ENCODE data around the gene XYLT2. TPM values are rescaled to one million over a fixed set of nuclear protein-coding genes. Genes with fewer than 3 reads are reported as not detected.

Gene XYLT2
- total RNA-seq, 2 experiments from 2014 or later: 22.5 to 25.5 TPM

- no peak for TF ChIP-seq EZH2phosphoT487 (IDR thresholded peaks at IDR 0.05; ENCODE audit: borderline replicate concordance, low read depth, low read length)
- TF ChIP-seq, protein P1, sequence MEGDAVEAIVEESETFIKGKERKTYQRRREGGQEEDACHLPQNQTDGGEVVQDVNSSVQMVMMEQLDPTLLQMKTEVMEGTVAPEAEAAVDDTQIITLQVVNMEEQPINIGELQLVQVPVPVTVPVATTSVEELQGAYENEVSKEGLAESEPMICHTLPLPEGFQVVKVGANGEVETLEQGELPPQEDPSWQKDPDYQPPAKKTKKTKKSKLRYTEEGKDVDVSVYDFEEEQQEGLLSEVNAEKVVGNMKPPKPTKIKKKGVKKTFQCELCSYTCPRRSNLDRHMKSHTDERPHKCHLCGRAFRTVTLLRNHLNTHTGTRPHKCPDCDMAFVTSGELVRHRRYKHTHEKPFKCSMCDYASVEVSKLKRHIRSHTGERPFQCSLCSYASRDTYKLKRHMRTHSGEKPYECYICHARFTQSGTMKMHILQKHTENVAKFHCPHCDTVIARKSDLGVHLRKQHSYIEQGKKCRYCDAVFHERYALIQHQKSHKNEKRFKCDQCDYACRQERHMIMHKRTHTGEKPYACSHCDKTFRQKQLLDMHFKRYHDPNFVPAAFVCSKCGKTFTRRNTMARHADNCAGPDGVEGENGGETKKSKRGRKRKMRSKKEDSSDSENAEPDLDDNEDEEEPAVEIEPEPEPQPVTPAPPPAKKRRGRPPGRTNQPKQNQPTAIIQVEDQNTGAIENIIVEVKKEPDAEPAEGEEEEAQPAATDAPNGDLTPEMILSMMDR (conservative IDR thresholded peaks at IDR 0.05; ENCODE audit: low read length): no peak
- Histone ChIP-seq H3K9me3 (ENCODE audit: low read length) (no peaks in the 10 kb centered on the region), H3K4me3 (ENCODE audit: low read depth, low read length, poor library complexity, severe bottlenecking) (no peak overlapping the region), H3K4me2 (ENCODE audit: low read length) (no peak overlapping the region), H3K4me1 (ENCODE audit: insufficient read depth, low read length, poor library complexity, severe bottlenecking) (peaks cover 5% of the 10 kb centered on the region), H3K27ac (ENCODE audit: low read depth, low read length, poor library complexity, severe bottlenecking) (no peak overlapping the region), H3K36me3 (ENCODE audit: insufficient read depth, low read length) (no peaks in the 10 kb centered on the region), H2AFZ (ENCODE audit: low read length) (no peak overlapping the region), H3K9me2 (ENCODE audit: insufficient read depth, low read length) (no peaks in the 10 kb centered on the region), H4K20me1 (ENCODE audit: insufficient read depth, low read length) (no peaks in the 10 kb centered on the region), H3K79me2 (ENCODE audit: insufficient read depth, low read depth, low read length) (no peaks in the 10 kb centered on the region)
- ChIA-PET POLR2A (no interaction called here), CTCF (ENCODE audit: unreplicated experiment) (no interaction called here)
- DNase-seq (ENCODE audit: low spot score): no peak
- intact Hi-C loops (cut with micrococcal nuclease; ENCODE audit: unreplicated experiment): no loop called here
- no TSS peak for BruUV-seq (replicated peaks)
Observed at GRCh38 chr17:50329716-50330115, 16.2 kb upstream of the XYLT2 start.

- H3K4me2 ChIP-seq (ENCODE audit: low read length): no peak overlapping the region
- no peak overlapping the region for H3K4me3 ChIP-seq (ENCODE audit: low read depth, low read length, poor library complexity, severe bottlenecking)
- peaks cover 5% of the 10 kb centered on the region for H3K4me1 ChIP-seq (ENCODE audit: insufficient read depth, low read length, poor library complexity, severe bottlenecking)
- BruUV-seq (replicated peaks): no TSS peak
- H3K9me2 ChIP-seq (ENCODE audit: insufficient read depth, low read length): no peaks in the 10 kb centered on the region
- ChIA-PET POLR2A (no interaction called here), CTCF (ENCODE audit: unreplicated experiment) (no interaction called here)
- H3K27ac ChIP-seq (ENCODE audit: low read depth, low read length, poor library complexity, severe bottlenecking): no peak overlapping the region
- no peaks in the 10 kb centered on the region for H3K79me2 ChIP-seq (ENCODE audit: insufficient read depth, low read depth, low read length)
- intact Hi-C loops (cut with micrococcal nuclease; ENCODE audit: unreplicated experiment): no loop called here
- H3K9me3 ChIP-seq (ENCODE audit: low read length): no peaks in the 10 kb centered on the region
- no peaks in the 10 kb centered on the region for H4K20me1 ChIP-seq (ENCODE audit: insufficient read depth, low read length)
- no peaks in the 10 kb centered on the region for H3K36me3 ChIP-seq (ENCODE audit: insufficient read depth, low read length)
- no peak for DNase-seq (ENCODE audit: low spot score)
- TF ChIP-seq, protein P1 (conservative IDR thresholded peaks at IDR 0.05; ENCODE audit: low read length): no peak
- TF ChIP-seq EZH2phosphoT487 (IDR thresholded peaks at IDR 0.05; ENCODE audit: borderline replicate concordance, low read depth, low read length): no peak
- no peak overlapping the region for H2AFZ ChIP-seq (ENCODE audit: low read length)
Observed at GRCh38 chr17:50330151-50330775, 15.7 kb upstream of the XYLT2 start.

- H3K4me3 ChIP-seq (ENCODE audit: low read depth, low read length, poor library complexity, severe bottlenecking): no peak overlapping the region
- no peaks in the 10 kb centered on the region for H3K9me2 ChIP-seq (ENCODE audit: insufficient read depth, low read length)
- TF ChIP-seq, protein P1 (conservative IDR thresholded peaks at IDR 0.05; ENCODE audit: low read length): no peak
- TF ChIP-seq EZH2phosphoT487 (IDR thresholded peaks at IDR 0.05; ENCODE audit: borderline replicate concordance, low read depth, low read length): no peak
- H3K4me2 ChIP-seq (ENCODE audit: low read length): no peak overlapping the region
- no peaks in the 10 kb centered on the region for H3K9me3 ChIP-seq (ENCODE audit: low read length)
- H3K27ac ChIP-seq (ENCODE audit: low read depth, low read length, poor library complexity, severe bottlenecking): no peak overlapping the region
- no peak for DNase-seq (ENCODE audit: low spot score)
- no peak overlapping the region for H2AFZ ChIP-seq (ENCODE audit: low read length)
- H4K20me1 ChIP-seq (ENCODE audit: insufficient read depth, low read length): no peaks in the 10 kb centered on the region
- ChIA-PET CTCF (ENCODE audit: unreplicated experiment) (no interaction called here), POLR2A (no interaction called here)
- BruUV-seq (replicated peaks): no TSS peak
- no peaks in the 10 kb centered on the region for H3K79me2 ChIP-seq (ENCODE audit: insufficient read depth, low read depth, low read length)
- intact Hi-C loops (cut with micrococcal nuclease; ENCODE audit: unreplicated experiment): no loop called here
- no peaks in the 10 kb centered on the region for H3K36me3 ChIP-seq (ENCODE audit: insufficient read depth, low read length)
- H3K4me1 ChIP-seq (ENCODE audit: insufficient read depth, low read length, poor library complexity, severe bottlenecking): peaks cover 5% of the 10 kb centered on the region
Observed at GRCh38 chr17:50331085-50331791, 14.7 kb upstream of the XYLT2 start.

Measured in OCI-LY7 (cell line).